ENCODE measurements around the gene CNNM2.
A peak's percentile ranks its signal among the peaks of the same experiment; 100 is the strongest.

Gene CNNM2

GRCh38 chr10:103077020-103077419 is 158.9 kb downstream of the CNNM2 start:
- DNase-seq (ENCODE audit: low spot score) = no peak

- no peak for DNase-seq (ENCODE audit: low spot score)
Observed at GRCh38 chr10:103077491-103078308, 159.6 kb downstream of the CNNM2 start.

- no peak for DNase-seq (ENCODE audit: low spot score)
Observed at GRCh38 chr10:103078309-103078615, 160.2 kb downstream of the CNNM2 start.

- DNase-seq (ENCODE audit: low spot score) = no peak
Observed at GRCh38 chr10:103078676-103079075, 160.6 kb downstream of the CNNM2 start.

GRCh38 chr10:103079100-103079499 is 161.0 kb downstream of the CNNM2 start:
- no peak for DNase-seq (ENCODE audit: low spot score)

GRCh38 chr10:103079946-103080345 is 161.9 kb downstream of the CNNM2 start:
- DNase-seq (ENCODE audit: low spot score) = no peak

GRCh38 chr10:103080891-103081581 is 162.9 kb downstream of the CNNM2 start:
- peak; percentile 55 for DNase-seq (ENCODE audit: low spot score)

- DNase-seq (ENCODE audit: low spot score) = no peak
Observed at GRCh38 chr10:103082683-103083082, 164.6 kb downstream of the CNNM2 start.

- DNase-seq (ENCODE audit: low spot score) = no peak
Observed at GRCh38 chr10:103083266-103083976, 165.3 kb downstream of the CNNM2 start.

GRCh38 chr10:103083977-103084320 is 165.9 kb downstream of the CNNM2 start:
- no peak for DNase-seq (ENCODE audit: low spot score)

GRCh38 chr10:103086261-103086660 is 168.2 kb downstream of the CNNM2 start:
- no peak for DNase-seq (ENCODE audit: low spot score)

- no peak for DNase-seq (ENCODE audit: low spot score)
Observed at GRCh38 chr10:103086799-103087198, 168.7 kb downstream of the CNNM2 start.

- DNase-seq (ENCODE audit: low spot score) = no peak
Observed at GRCh38 chr10:103089493-103089892, 171.4 kb downstream of the CNNM2 start.

- DNase-seq (ENCODE audit: low spot score) = no peak
Observed at GRCh38 chr10:103090911-103091310, 172.8 kb downstream of the CNNM2 start.

GRCh38 chr10:103095005-103095404 is 176.9 kb downstream of the CNNM2 start:
- DNase-seq (ENCODE audit: low spot score) = no peak

GRCh38 chr10:103096130-103096529 is 178.0 kb downstream of the CNNM2 start:
- no peak for DNase-seq (ENCODE audit: low spot score)

GRCh38 chr10:103098240-103098639 is 180.1 kb downstream of the CNNM2 start:
- DNase-seq (ENCODE audit: low spot score) = no peak

- DNase-seq (ENCODE audit: low spot score) = no peak
Observed at GRCh38 chr10:103100620-103101019, 182.5 kb downstream of the CNNM2 start.

- no peak for DNase-seq (ENCODE audit: low spot score)
Observed at GRCh38 chr10:103102195-103102594, 184.1 kb downstream of the CNNM2 start.

GRCh38 chr10:103103989-103104388 is 185.9 kb downstream of the CNNM2 start:
- no peak for DNase-seq (ENCODE audit: low spot score)

- DNase-seq (ENCODE audit: low spot score) = no peak
Observed at GRCh38 chr10:103104721-103105120, 186.6 kb downstream of the CNNM2 start.

GRCh38 chr10:103105462-103105861 is 187.4 kb downstream of the CNNM2 start:
- DNase-seq (ENCODE audit: low spot score) = no peak

GRCh38 chr10:103106539-103106938 is 188.4 kb downstream of the CNNM2 start:
- DNase-seq (ENCODE audit: low spot score) = no peak

Data from kidney tubule cell (primary cell).